Heart left ventricle (tissue), 13 donors: ENCODE measurements around the gene SUGP1.

Source experiments
- CTCF ChIP-seq, 12 donors: fragments of 200-600 bp; sonication (generic) in 4 of 12; IDR thresholded peaks; one replicate each; pipeline versions ENCODE4 v1.5.0 to v1.8.0; 2018 to 2022; ENCODE audit warnings: antibody characterized with exemption in 12 of 12, mild to moderate bottlenecking in 5 of 12
- POLR2A ChIP-seq, 2 donors: fragments of 450-650 bp; IDR thresholded peaks; one replicate each; pipeline ENCODE4 v1.6.1; 2017; ENCODE audit warnings: antibody characterized with exemption in 2 of 2, mild to moderate bottlenecking in 2 of 2, moderate library complexity in 2 of 2
- donor health status: ischemic (EF 13 %, LVEDD 7.1; RV severe dilation, severe dysfunction).
- donor health status: DM: no; HTN: yes; CAD: no.
- donor health status: DM: no; HTN: no; CAD: no.
- donor health status: ischemic (EF 25% LVEDD 6.9; RV normal size, moderate dysfunction).
- donor health status: ischemic (EF 25% LVEDD 5.7; RV mildly dilated, moderate dysfunction).
- donor health status: ischemic (EF 35%, LVEDD 5.7; RV mildly dilated, moderate dysfunction).
- donor health status: nonischemic (EF 11% LVEDD 7.7; RV severe dilation, severe dysfunction).
- donor health status: DM: yes; HTN: yes; CAD: no.
- donor health status: PGD.
- donor health status: ischemic (EF 29% LVEDD 5.4; RV normal size, mild dysfunction).
- donor health status: nonischemic (EF 23%, LVEDD 6.1; RV moderate dilation, normal function).

DNA sequence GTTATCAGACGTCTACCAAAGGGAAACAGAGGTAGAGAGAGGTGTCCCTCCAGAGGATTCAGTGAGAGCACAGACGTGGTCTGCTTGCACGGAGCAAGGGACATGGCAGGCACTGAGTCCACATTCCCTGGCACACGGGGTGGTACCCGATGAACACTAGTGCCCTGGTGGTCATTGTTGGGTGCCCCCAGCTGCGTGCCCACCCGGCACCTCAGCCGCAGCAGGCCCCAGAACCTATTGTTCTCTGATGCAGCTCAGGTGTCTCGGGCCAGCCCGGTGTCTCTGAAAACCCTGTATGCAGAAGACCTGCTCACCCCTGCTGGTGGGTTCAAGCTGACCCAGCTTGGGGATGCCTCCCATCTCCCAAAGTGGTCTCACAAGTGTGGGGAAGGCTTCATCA is 11.9 kb downstream of the SUGP1 start:
- no peak for TF ChIP-seq CTCF (IDR thresholded peaks at IDR 0.05)
- TF ChIP-seq POLR2A (IDR thresholded peaks at IDR 0.05): no peak
